Kidney capillary endothelial cell (primary cell): ENCODE measurements around the gene ZNF543.
A peak's percentile ranks its signal among the peaks of the same experiment; 100 is the strongest.
"Not testable (repeated sequence)": the region's sequence is repeated elsewhere in the genome, so short reads cannot be mapped to it uniquely, and the experiment has no call there.

ENCODE experiments used
- DNase-seq: peaks from one replicate; pipeline ENCODE4 v3.0.0-alpha.2; 2018; ENCODE audit warnings: low spot score

Gene ZNF543

DNA sequence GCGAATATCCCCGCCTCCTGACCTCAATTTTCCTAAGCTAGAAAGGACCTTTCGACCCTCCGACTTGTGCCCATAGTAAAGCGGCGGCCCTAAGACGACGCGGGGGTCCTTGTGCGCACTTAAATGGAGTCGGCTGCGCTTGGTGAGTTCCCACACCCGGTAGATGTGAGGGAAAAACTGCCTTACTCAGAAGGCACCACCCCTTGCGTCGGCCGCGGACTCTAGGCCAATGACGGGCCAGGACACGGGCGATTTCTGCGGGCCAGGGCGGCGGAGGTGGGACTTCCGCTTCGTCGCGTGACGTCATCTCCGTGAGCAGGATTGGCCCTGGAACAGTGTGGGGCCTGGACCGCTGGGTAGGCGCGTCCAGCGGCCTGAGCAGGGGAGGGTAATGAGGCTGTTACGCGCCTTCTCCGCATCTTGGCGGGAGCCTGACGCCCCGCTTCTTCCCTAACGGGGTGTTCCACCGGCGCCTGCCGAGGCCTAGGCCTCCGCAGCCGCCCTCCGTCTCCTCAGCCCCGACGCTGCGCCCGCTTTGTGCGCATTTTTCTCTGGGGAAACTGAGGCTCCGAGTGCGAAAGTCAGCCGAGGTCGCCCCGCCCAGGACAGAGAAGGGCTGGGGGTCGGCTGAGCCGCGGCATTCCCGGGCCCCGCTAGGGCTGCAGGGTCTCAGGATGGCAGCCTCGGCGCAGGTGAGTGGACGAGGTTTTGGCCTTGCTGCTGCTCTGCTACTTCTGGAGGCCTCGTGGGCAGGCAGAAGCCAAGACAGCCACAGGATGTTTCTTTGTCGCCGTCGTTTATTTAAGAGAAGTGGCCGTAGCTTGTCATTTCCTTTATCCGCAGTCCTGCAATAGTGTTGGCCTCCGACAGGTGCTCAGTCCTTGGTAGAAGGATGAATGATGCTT, at the start of gene ZNF543:
ZNF543 (plus strand) TSS at position 293 of the 905 bp plus-strand sequence; CDS start at position 675, 382 bp downstream.
- DNase-seq: peak; percentile 89

DNA sequence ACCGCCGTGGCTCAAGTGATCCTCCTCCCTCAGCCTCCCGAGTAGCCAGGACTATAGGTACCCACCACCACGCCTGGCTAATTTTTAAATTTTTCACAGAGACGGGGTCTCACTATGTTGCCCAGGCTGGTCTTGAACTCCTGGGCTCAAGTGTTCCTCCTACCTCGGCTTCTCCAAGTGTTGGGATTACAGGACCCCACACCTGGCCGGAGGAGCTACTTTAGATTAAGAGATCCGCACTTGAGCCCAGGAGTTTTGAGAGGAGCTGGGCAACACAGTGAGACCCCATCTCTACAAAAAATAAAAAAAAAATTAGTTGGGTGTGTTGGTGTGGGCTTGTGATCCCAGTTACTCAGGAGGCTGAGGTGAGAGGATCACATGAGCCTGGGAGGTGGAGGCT, 49.0 kb upstream of the ZNF543 start:
- DNase-seq: no peak

DNA sequence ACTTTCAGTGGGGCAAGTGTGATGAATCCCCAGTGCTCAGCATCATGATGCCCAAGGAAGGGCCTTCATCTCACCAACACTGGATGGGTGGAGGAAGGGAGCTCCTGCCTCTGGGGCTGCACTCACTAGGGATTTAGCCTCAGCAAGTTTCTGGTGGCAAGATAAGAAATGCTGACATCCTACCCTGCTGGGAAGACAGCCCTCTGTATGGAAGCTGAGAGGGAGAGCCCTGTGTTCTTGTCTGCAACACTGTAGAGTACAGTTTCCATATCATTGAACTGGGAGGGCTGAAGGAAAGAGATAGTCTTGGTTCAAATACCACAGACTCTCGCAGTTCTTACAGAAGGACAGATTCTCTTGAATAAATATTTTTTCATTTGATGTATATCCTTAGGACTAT, 47.3 kb upstream of the ZNF543 start:
- no peak for DNase-seq

DNA sequence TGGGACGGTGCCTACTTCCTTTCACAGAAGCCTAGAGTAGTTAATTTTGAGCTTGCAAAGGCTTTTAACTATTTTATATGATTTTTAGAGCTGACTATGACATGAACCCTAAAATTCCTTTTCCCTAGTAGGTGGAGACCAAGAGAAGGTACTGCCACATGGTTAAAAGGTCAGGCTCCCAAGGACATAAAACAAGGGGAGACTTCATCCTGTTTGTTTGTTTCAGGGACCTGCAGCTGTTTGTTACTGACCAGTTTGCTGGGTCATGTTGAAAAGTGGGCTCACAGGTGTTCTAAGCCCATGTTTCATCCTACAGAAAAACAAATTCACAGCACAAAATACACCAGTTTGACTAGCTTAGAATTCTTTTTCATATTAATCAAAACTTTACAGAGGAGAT, 43.8 kb upstream of the ZNF543 start:
- no peak for DNase-seq

DNA sequence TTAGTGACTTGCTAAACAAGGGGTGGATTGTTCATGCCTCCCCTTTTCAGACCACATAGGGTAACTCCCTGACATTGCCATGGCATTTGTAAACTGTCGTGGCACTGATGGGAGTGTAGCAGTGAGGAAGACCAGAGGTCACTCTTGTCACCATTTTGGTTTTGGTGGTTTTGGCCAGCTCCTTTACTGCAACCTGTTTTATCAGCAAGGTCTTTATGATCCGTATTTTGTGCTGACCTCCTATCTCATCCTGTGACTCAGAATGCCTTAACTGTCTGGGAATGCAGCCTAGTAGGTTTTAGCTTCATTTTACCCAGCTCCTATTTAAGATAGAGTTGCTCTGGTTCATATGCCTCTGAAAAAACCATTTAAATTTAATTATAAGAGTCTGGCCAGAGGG, 41.8 kb upstream of the ZNF543 start:
- not testable (repeated sequence) for DNase-seq

DNA sequence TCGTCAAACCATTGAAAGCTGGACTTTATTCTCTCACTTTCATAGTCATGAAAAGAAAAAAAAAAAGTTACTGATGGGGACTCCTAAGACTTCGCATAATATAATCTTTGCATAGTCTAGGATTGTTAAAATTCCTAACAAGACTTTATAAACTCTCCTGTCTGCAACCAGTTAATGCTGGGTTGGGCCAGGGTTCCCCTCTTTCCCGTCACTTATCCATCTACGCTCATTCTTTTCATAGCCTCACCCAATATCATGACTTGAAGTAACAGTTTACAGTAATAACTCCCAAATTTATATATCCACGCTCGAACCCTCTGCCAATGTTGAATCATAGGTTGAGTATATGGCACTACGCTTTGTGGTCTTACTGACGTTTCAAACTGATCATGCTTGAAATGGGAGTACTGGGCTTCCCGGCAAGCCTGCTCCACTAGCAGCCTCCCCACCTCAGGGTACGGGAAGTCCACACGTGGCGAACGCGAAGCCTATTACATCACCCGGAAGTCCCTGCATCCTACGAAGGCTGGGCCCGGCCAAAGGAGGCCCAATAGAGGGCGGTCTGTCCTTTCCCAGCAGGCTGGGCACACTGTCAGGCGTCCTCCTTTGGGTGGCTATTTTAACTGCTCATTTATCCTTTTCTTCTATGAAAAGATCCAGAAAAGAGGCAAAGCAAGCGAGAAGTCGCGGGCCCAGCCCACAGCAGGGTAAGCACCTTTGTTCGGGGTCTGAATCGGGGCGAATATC, 40.7 kb upstream of the ZNF543 start:
- peak; percentile 83 for DNase-seq

DNA sequence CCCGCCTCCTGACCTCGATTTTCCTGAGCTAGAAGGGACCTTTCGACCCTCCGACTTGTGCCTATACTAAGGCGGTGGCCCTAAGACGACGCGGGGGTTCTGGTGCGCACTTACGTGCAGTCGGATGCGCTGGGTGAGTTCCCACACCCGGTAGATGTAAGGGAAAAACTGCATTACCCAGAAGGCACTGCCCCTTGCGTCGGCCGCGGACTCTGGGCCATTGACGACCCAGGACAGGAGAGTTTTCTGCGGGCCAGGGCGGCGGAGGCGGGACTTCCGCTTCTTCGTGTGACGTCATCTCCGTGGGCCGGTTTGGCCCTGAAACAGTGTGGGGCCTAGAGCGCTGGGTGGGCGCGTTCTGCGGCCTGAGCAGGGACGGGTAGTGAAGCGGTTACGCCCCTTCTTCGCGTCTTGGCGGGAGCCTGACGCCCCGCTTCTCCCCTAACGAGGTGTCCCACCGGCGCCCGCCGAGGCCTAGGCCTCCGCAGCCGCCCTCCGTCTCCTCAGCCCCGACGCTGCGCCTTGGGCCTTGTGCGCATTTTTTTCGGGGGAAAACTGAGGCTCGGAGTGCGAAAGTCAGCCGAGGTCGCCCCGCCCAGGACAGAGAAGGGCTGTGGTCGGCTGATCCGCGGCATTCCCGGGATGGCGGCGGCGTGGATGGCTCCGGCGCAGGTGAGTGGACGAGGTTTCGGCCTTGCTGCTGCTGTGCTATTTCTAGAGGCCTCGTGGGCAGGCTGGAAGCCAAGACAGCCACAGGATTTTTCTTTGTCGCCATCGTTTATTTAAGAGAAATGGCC, 39.9 kb upstream of the ZNF543 start, which contains the start of gene ZNF460:
ZNF460 (plus strand) TSS at position 321 of the 797 bp plus-strand sequence; CDS start at position 643, 322 bp downstream.
- DNase-seq: peak; percentile 94

DNA sequence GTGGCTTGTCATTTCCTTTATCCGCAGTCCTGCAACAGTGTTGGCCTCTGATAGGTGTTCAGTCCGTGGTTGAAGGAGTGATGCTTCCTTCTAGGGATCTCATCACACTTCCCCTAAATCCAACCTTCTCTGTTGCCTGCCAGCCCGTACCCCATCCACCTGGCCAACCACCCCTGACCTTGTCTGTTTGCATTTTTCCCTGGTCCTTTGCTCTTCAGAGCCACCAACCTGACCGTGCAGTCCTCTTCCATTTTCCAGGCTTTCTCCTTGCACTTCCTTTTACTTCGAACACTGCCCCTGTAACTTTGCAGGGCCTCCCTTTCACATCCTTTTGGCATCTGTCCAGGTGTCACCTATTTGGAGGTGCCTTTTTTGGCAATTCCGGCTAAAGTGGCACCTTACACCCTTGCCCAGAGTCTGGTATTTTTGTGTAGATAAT, 39.3 kb upstream of the ZNF543 start:
- DNase-seq: peak; percentile 25

DNA sequence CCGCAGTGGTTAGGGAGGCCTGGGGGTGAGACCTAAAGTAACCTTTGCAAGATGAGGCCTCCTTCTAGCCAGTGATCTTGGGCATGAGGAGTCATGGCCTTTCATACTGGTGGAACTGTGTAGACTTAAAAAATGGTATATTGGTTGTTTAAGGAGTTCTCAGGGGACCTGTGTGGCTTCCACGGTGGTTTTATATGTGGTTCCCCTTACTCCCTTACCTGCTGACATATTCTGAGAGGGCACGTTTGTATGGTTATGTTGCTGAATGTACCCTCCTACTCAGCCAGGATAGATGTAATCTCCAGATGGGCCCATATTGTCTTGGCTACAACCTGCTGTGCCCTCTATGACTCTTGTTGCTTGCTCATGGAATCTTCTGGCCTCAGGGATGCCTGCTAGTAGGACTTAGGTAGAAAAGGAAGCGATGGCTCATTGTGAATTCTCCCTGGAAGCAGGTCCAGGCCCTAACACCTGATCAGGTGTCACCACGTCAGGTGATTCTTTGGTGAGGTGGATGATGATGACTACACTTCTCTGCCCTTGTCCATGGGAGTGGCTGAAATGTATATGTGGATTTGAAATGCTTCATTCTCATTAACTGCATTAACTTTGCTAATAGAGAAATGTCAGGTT, 38.1 kb upstream of the ZNF543 start:
- no peak for DNase-seq

DNA sequence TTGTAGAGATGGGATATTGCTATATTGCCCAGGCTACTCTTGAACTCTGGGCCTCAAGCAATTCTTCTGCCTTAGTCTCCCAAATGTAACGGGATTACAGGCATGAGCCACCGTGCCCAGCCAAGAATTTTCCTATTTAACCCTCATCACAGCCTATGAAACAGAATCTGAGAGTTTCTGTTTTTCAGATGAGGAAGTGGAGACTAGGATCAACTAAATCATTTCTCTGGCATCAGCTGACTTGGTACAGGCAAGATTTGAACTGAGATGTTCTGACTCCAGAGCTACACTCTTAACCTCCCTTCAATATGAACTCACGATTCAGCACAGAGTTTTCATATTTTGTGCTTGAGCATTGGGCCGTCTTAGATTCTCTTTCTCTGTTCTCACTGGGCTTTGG, 31.9 kb upstream of the ZNF543 start:
- DNase-seq: no peak

DNA sequence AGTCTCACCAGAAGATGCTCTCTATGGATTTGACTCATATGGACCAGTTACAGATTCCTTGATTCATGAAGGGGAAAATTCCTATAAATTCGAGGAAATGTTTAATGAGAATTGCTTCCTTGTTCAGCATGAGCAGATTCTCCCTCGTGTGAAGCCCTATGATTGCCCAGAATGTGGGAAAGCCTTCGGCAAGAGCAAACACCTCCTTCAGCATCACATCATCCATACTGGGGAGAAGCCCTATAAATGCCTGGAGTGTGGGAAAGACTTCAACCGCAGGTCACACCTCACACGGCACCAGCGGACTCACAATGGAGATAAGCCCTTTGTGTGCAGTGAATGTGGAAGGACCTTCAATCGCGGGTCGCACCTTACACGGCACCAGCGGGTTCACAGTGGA, 29.3 kb upstream of the ZNF543 start:
- no peak for DNase-seq

DNA sequence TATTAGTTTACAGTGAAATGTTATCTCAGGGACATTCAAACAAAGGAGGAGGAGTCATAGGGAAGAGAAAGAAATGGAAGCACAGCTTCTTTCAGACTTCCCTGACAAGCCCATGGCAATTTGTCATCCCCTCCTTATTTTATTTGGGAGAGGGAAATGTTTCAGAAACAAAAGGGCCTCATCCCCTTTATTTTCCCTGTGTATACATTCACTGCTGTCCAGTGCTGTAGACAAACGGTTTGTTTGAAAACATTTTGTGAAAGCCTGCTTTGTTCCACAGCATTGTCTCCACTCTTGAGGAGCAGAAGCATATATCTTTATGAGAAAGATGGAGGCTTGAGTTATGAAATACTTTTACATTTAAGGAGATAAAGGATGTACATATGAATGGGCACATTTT, 27.7 kb upstream of the ZNF543 start:
- DNase-seq: no peak

DNA sequence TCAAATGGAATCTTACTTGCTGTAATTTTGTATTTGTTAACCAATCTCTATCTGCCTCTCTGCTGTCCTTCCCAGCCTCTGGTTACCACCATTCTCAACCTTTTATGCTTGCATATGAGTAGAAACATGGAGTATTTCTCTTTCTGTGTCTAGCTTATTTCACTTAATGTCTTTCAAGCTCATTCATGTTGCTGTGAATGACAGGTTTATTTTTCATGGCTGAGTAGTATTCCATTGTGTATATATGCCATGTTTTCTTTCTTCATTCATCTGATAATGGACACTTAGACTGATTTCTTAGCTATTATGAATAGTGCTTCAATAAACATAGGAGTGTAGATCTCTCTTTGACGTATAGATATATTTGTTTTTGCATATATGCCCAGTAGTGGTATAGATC, 26.6 kb upstream of the ZNF543 start:
- no peak for DNase-seq

DNA sequence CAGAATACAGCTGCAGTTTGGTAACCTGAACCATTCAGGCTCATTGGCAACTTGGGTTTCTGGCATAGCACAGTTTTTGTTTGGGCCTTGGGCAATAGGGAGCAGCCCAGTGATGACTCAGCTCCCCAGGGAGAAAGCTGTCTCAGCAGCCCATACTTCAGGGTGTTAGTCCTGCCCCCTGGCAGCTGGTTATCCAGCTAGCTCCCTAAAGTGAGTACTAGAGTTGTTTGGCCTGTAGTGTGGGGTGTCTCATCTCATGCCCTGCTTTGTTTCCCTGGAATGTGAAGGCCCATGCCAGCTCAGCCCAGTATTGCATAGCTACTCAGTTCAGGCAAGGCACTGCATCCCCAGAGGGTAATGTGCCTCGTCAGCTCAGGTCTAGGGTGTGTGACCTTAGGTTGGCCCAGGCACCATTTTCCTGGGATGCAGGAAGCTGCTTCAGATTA, 18.2 kb upstream of the ZNF543 start:
- DNase-seq: no peak

DNA sequence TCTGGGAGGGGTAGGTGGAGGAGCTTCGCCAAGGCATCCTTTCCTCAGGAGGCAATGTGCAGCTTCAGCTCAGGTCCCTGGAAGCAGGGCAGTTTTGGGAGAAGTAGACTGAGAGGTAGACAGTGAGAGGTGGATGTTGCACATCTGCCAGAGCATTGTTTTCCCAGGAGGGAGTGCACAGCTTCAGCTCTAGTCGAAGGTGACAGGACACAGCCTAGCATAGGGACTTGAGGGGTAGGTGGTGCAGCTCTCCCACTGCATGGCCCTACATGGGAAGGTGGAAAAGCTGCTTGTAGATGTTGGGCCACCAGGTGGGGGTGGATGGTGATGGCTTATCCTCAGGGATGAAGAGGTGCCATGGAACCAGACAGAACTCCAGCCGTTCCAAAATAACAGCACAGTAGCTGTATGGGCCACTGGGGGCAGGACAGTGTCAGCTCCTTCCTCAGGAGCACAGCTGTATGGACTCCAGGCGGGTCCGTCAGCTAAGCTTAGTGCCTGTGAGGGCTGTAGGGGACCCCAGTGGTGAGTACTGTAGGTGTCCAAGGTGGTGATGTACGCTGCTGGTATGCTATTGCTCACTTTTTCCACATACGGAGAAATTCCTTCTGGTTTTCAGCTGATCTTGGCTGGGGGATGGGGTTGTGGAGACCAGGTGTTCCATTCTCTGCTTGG, 17.4 kb upstream of the ZNF543 start:
- DNase-seq: no peak

DNA sequence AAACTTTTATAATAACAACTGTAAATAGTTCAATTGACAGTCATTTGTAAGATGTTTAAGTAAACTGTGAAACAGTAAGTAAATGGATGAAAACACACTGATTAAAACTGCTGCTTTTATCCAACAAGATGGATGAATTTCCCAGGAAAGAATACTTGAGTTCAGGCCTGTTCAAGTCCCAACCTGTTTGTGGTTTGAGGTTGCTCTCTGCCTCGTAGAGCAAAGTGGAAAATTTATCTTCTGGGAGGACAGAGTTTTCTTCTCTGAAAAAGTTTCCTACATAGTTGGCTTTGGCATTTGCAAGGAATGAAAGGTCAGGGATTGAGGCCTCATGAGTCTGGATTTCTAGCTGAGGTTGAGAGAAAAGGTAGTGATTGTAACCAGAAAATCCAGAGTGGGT, 15.2 kb upstream of the ZNF543 start:
- no peak for DNase-seq

DNA sequence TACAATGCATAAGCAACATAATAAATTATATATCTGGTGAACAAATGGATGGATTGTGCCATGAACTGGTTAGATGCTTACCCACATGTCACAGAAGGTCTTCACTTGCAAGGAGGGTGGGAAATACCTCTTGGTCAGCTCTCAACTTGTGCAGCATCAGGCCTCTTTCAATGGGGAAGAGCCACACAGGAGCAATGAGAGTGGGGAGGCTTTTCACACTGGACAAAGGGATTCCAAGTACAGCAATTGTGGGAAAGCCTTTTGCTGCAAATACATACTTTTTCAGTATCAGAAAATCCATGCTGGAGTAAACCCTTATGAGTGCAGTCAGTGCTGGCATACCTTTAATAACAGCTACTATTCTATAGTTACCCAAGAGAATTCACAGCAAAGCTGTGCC, 11.8 kb upstream of the ZNF543 start:
- no peak for DNase-seq

DNA sequence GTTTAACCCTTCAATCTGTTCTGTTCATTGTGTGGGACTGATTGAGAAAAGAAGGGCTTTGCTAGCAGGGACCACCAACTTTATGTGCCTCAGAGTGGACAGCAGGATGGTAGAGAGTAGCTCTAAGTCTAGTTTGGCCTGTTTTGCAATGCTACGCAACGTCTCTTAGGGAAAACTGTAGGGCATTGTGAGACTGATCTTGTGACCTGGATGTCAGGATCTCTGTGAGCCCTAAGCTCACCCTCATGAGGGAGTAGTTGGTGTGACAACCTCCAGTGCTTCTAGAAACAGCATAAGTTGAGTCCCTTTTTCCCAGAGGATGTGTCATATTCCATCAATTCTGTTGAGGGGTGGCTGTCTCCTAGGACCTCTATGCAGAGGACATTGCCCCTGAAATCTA, 9.5 kb upstream of the ZNF543 start:
- DNase-seq: no peak

DNA sequence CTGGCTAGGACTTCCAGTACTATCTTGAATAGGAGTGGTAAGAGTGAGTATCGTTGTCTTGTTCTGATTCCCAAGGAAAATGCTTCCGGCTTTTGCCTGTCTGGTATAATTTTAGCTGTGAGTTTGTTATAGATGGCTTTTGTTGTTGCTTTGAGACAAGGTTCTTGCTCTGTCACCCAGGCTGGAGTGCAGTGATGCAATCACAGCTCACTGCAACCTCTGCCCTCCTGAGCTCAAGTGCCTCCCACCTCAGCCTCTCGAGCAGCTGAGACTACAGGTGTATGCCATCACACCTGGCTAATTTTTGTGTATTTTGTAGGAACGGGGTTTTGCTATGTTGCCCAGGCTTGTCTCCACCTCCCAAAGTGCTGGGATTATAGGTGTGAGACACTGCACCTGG, 6.1 kb upstream of the ZNF543 start:
- DNase-seq: no peak

DNA sequence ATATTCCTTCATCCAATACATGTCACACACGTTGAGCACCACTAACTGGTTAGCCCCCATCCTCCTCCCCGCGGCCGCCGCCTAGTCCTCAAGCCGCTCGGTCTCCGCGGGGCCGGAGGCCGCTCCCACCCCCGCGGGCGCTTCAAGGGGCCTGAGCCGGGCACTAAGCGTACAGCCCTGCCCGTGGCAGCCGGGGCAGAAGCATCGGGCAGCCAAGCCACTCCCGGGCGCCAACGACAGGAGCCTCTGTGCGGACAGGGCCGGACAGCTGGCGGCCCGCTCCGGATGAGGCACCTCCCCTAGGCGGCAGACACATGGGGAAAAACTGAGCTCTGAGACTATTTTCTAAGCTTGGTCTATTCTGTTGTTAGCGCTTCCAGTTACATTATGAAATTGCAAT, 2.8 kb upstream of the ZNF543 start:
- DNase-seq: no peak

DNA sequence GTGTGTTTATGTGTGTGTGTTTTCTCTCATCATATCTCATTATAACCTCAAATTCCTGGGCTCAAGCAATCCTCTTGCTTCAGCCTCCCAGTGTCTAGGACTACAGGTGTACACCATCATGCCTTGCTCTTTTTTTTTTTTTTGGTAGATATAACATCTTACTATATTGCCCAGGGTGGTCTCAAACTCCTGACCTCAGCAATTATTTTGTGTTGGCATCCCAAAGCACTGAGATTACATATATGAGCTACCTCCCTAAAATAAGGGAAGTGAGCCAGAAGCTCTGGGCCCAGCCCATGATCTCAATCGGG, 448 bp upstream of the ZNF543 start:
- no peak for DNase-seq
